Cardiac muscle cell (in vitro differentiated cells and primary cell): Measurements from ENCODE around the gene CRELD2. TPM values are rescaled to one million over a fixed set of nuclear protein-coding genes. Genes with fewer than 3 reads are reported as not detected.
A peak's percentile ranks its signal among the peaks of the same experiment; 100 is the strongest.

Source experiments
- DNase-seq, 2 donors: peaks; one replicate each; pipeline versions ENCODE4 v3.0.0 to v3.0.0-alpha.2; 2010 to 2017; ENCODE audit warnings: low read depth in 1 of 2, low spot score in 1 of 2
- H3K27ac ChIP-seq: fragments of 200-600 bp; sonication (generic); 2 replicates; pipeline ENCODE4 v1.5.1; 2016
- H3K27me3 ChIP-seq: fragments of 200-600 bp; sonication (generic); 2 replicates; pipeline ENCODE4 v1.6.0; 2016; ENCODE audit warnings: control low read depth
- H3K36me3 ChIP-seq: fragments of 200-600 bp; sonication (generic); 2 replicates; pipeline ENCODE4 v1.5.1; 2016; ENCODE audit warnings: control low read depth
- H3K4me1 ChIP-seq: fragments of 200-600 bp; sonication (generic); 2 replicates; pipeline ENCODE4 v1.8.1; 2017; ENCODE audit warnings: low read depth, mild to moderate bottlenecking, mixed run types
- H3K4me3 ChIP-seq: fragments of 200-600 bp; sonication (generic); 2 replicates; pipeline ENCODE4 v1.5.1; 2016; ENCODE audit warnings: mild to moderate bottlenecking
- H3K9me3 ChIP-seq: fragments of 200-600 bp; sonication (generic); 2 replicates; pipeline ENCODE4 v1.5.1; 2017; ENCODE audit warnings: low read depth, mild to moderate bottlenecking, control low read depth
- CTCF ChIP-seq: IDR thresholded peaks from 2 replicates; pipeline ENCODE4 v1.5.1; 2012; ENCODE audit warnings: low read depth, mild to moderate bottlenecking, low read length
- polyA plus RNA-seq: library from polyadenylated mRNA; unstranded; fragments of >200 nt; fragmentation: Nextera tagmentation; extraction: Ambion mirVana; gene quantifications from 2 replicates; pipeline ENCODE4 v1.2.1, GENCODE V29; 2016
- total RNA-seq: library from RNA; depleted of rRNA; stranded (reverse); fragments of >200 nt; gene quantifications from 2 replicates; pipeline ENCODE4 v1.2.3, GENCODE V29; 2016

The CRELD2 gene
- total and polyA plus RNA-seq, 2 experiments from 2014 or later = 36.0 to 112 TPM

GRCh38 chr22:49956914-49957825, 38.7 kb downstream of the CRELD2 start:
- Histone ChIP-seq H3K36me3 (no peaks in the 10 kb centered on the region), H3K27ac (no peak overlapping the region), H3K27me3 (no peaks in the 10 kb centered on the region), H3K4me3 (no peak overlapping the region), H3K9me3 (no peaks in the 10 kb centered on the region), H3K4me1 (peaks cover 12% of the 10 kb centered on the region)
- no peak for DNase-seq
- TF ChIP-seq CTCF = no peak

GRCh38 chr22:49957826-49958365, 39.5 kb downstream of the CRELD2 start:
- Histone ChIP-seq H3K9me3 (no peaks in the 10 kb centered on the region), H3K36me3 (peaks cover 2% of the 10 kb centered on the region), H3K27ac (no peak overlapping the region), H3K4me3 (no peak overlapping the region), H3K27me3 (no peaks in the 10 kb centered on the region), H3K4me1 (peaks cover 6% of the 10 kb centered on the region)
- DNase-seq = no peak
- no peak for TF ChIP-seq CTCF

- H3K4me1 ChIP-seq = peaks cover 6% of the 10 kb centered on the region
- H3K27ac ChIP-seq = no peak overlapping the region
- no peak for DNase-seq
- TF ChIP-seq CTCF = no peak
- H3K27me3 ChIP-seq = no peaks in the 10 kb centered on the region
- H3K4me3 ChIP-seq = no peak overlapping the region
- no peaks in the 10 kb centered on the region for H3K9me3 ChIP-seq
- peaks cover 7% of the 10 kb centered on the region for H3K36me3 ChIP-seq
Measured at GRCh38 chr22:49958366-49958921, 40.0 kb downstream of the CRELD2 start.

GRCh38 chr22:49958931-49959781, 40.7 kb downstream of the CRELD2 start:
- no peak for DNase-seq
- H3K4me1 ChIP-seq = peaks cover 6% of the 10 kb centered on the region
- peaks cover 11% of the 10 kb centered on the region for H3K36me3 ChIP-seq

More at GRCh38 chr22:49958931-49959781, 40.7 kb downstream of the CRELD2 start:
- Histone ChIP-seq H3K27me3 (no peaks in the 10 kb centered on the region), H3K9me3 (no peaks in the 10 kb centered on the region), H3K4me3 (peak overlapping the region; percentile 93), H3K27ac (no peak overlapping the region)
- no peak for TF ChIP-seq CTCF
